Measurements from ENCODE around the gene SDF2L1. TPM values are rescaled to one million over a fixed set of nuclear protein-coding genes. Genes with fewer than 3 reads are reported as not detected.
"Not testable (repeated sequence)": the region's sequence is repeated elsewhere in the genome, so short reads cannot be mapped to it uniquely, and the experiment has no call there.

Gene SDF2L1
- total and polyA plus RNA-seq, 2 donors from 2014 or later: 56.1 to 79.6 TPM

- no peak overlapping the region for H3K9ac ChIP-seq (ENCODE audit: low read length in 3 of 3)
- H3K9me3 ChIP-seq (ENCODE audit: control insufficient read depth in 2 of 3, insufficient read depth in 1 of 3, low read length in 3 of 3): no peaks in the 10 kb centered on the region
- FAIRE-seq (no peak), DNase-seq (no peak)
- peaks cover 0 to 12% (median 0%) of the 10 kb centered on the region in 3 donors for H3K4me1 ChIP-seq (ENCODE audit: control insufficient read depth in 2 of 3, insufficient read depth in 2 of 3, low read depth in 1 of 3, low read length in 3 of 3)
- TF ChIP-seq CTCF (IDR thresholded peaks at IDR 0.05; ENCODE audit: borderline replicate concordance, extremely low read depth, insufficient read depth): no peak
- H3K36me3 ChIP-seq (ENCODE audit: control insufficient read depth in 2 of 3, insufficient read depth in 3 of 3, low read length in 3 of 3): peaks cover 0 to 1% (median 0%) of the 10 kb centered on the region in 3 donors
- H3K27ac ChIP-seq (ENCODE audit: low read depth in 2 of 2, low read length in 2 of 2): no peak overlapping the region
- no peaks in the 10 kb centered on the region for H3K27me3 ChIP-seq (ENCODE audit: control insufficient read depth, insufficient read depth, low read length)
- intact Hi-C loops (cut with DNase I): no loop called here
- H3K4me3 ChIP-seq (ENCODE audit: low read length in 3 of 3): peak overlapping the region in 1 of 3 donors; percentile 71
These were observed 1.6 kb downstream of the SDF2L1 start for GRCh38 chr22:21643533-21644357.

- peaks cover 0 to 12% (median 0%) of the 10 kb centered on the region in 3 donors for H3K4me1 ChIP-seq (ENCODE audit: control insufficient read depth in 2 of 3, insufficient read depth in 2 of 3, low read depth in 1 of 3, low read length in 3 of 3)
- H3K9ac ChIP-seq (ENCODE audit: low read length in 3 of 3); intact Hi-C loops (cut with DNase I); H3K36me3 ChIP-seq (ENCODE audit: control insufficient read depth in 2 of 3, insufficient read depth in 3 of 3, low read length in 3 of 3); DNase-seq; H3K27me3 ChIP-seq (ENCODE audit: control insufficient read depth, insufficient read depth, low read length); H3K4me3 ChIP-seq (ENCODE audit: low read length in 3 of 3); FAIRE-seq; H3K9me3 ChIP-seq (ENCODE audit: control insufficient read depth in 2 of 3, insufficient read depth in 1 of 3, low read length in 3 of 3); H3K27ac ChIP-seq (ENCODE audit: low read depth in 2 of 2, low read length in 2 of 2): not testable (repeated sequence)
These were observed 3.4 kb downstream of the SDF2L1 start for GRCh38 chr22:21645513-21645912.

GRCh38 chr22:21646608-21647590 lies 4.8 kb downstream of the SDF2L1 start:
- Histone ChIP-seq H3K27me3 (ENCODE audit: control insufficient read depth, insufficient read depth, low read length) (no peaks in the 10 kb centered on the region), H3K4me1 (ENCODE audit: control insufficient read depth in 2 of 3, insufficient read depth in 2 of 3, low read depth in 1 of 3, low read length in 3 of 3) (peaks cover 0 to 7% (median 7%) of the 10 kb centered on the region in 3 donors), H3K9ac (ENCODE audit: low read length in 3 of 3) (no peak overlapping the region), H3K36me3 (ENCODE audit: control insufficient read depth in 2 of 3, insufficient read depth in 3 of 3, low read length in 3 of 3) (peaks cover 0 to 3% (median 0%) of the 10 kb centered on the region in 3 donors), H3K9me3 (ENCODE audit: control insufficient read depth in 2 of 3, insufficient read depth in 1 of 3, low read length in 3 of 3) (no peaks in the 10 kb centered on the region), H3K27ac (ENCODE audit: low read depth in 2 of 2, low read length in 2 of 2) (no peak overlapping the region), H3K4me3 (ENCODE audit: low read length in 3 of 3) (no peak overlapping the region)
- no peak for FAIRE-seq
- intact Hi-C loops (cut with DNase I): no loop called here
- peak in 4 of 5 donors; percentile 84 to 94 (median 90) for DNase-seq
- peak; percentile 78 for TF ChIP-seq CTCF (IDR thresholded peaks at IDR 0.05; ENCODE audit: borderline replicate concordance, extremely low read depth, insufficient read depth)
